CD4-positive, alpha-beta T cell (primary cell): ENCODE measurements around the gene MAN1B1. TPM values are rescaled to one million over a fixed set of nuclear protein-coding genes. Genes with fewer than 3 reads are reported as not detected.

ENCODE experiments used
- ATAC-seq: fragments of 200-7000 bp; cut with Tn5 transposase; one replicate; pipeline ENCODE4 v1.10.0; 2022; ENCODE audit warnings: mild to moderate bottlenecking; ENCODE audit not compliant: poor library complexity
- CTCF ChIA-PET: fragments of 350-600 bp; sonication (Branson Sonifier 250); formaldehyde crosslinking; loops from one replicate; lab custom pipeline; 2021; ENCODE audit warnings: antibody characterized with exemption, inconsistent platforms; lab: Charles Lee
- POLR2A ChIA-PET: fragments of 350-600 bp; sonication (Branson Sonifier 250); formaldehyde crosslinking; loops from one replicate; lab custom pipeline; 2021; ENCODE audit warnings: antibody characterized with exemption, inconsistent platforms; lab: Charles Lee
- DNase-seq, 14 experiments: peaks; one replicate each; pipeline ENCODE4 v3.0.0-alpha.2; 2013 to 2020; ENCODE audit warnings: mixed read lengths in 2 of 14
- H3K27ac ChIP-seq, 2 donors: one replicate each; pipeline versions ENCODE4 v1.5.1 to v1.7.0; 2013; ENCODE audit warnings: low read length in 2 of 2, low read depth in 1 of 2, mild to moderate bottlenecking in 1 of 2
- H3K27me3 ChIP-seq, 2 experiments: 1 replicate in 1 of 2; 2 replicates in 1 of 2; pipeline versions ENCODE4 v1.6.1 to v1.7.0; 2013; ENCODE audit warnings: low read length in 2 of 2, control low read depth in 1 of 2, mild to moderate bottlenecking in 1 of 2, moderate library complexity in 1 of 2; ENCODE audit not compliant: insufficient read depth in 2 of 2, control insufficient read depth in 1 of 2
- H3K36me3 ChIP-seq: one replicate; pipeline ENCODE4 v1.6.1; 2013; ENCODE audit warnings: low read length, control low read depth; ENCODE audit not compliant: insufficient read depth
- H3K4me1 ChIP-seq: one replicate; pipeline ENCODE4 v1.6.1; 2013; ENCODE audit warnings: low read length, control low read depth; ENCODE audit not compliant: insufficient read depth
- H3K4me3 ChIP-seq: one replicate; pipeline ENCODE4 v1.5.1; 2013; ENCODE audit warnings: mild to moderate bottlenecking, low read length, moderate library complexity
- H3K9me3 ChIP-seq, 2 experiments: 1 replicate in 1 of 2; 2 replicates in 1 of 2; pipeline versions ENCODE4 v1.6.1 to v1.7.0; 2013; ENCODE audit warnings: low read length in 2 of 2, mild to moderate bottlenecking in 2 of 2, control low read depth in 1 of 2, moderate library complexity in 1 of 2; ENCODE audit not compliant: control insufficient read depth in 1 of 2, insufficient read depth in 1 of 2
- H3K27ac Mint-ChIP-seq: one replicate; pipeline ENCODE4 v1.8.0; 2020; ENCODE audit warnings: mixed read lengths
- H3K27me3 Mint-ChIP-seq: one replicate; pipeline ENCODE4 v1.8.0; 2021; ENCODE audit warnings: mixed read lengths
- H3K36me3 Mint-ChIP-seq: one replicate; pipeline ENCODE4 v1.8.0; 2021; ENCODE audit warnings: low read depth, mixed read lengths
- H3K4me1 Mint-ChIP-seq: one replicate; pipeline ENCODE4 v1.8.0; 2021; ENCODE audit warnings: low read depth, mixed read lengths
- H3K4me3 Mint-ChIP-seq: one replicate; pipeline ENCODE4 v1.8.0; 2020; ENCODE audit warnings: mild to moderate bottlenecking, mixed read lengths
- H3K9me3 Mint-ChIP-seq: one replicate; pipeline ENCODE4 v1.8.0; 2020; ENCODE audit warnings: mixed read lengths
- CTCF ChIP-seq: fragments of 200-600 bp; IDR thresholded peaks from one replicate; pipeline ENCODE4 v1.8.0; 2022; ENCODE audit warnings: antibody characterized with exemption, mild to moderate bottlenecking
- intact Hi-C, 2 experiments: fragments of 100-400 bp; cut with DNase I in 1 of 2; cut with micrococcal nuclease in 1 of 2; formaldehyde crosslinking; loops; one replicate each; pipeline versions ENCODE4 v1.15.1 to v1.9.0; 2023 to 2025; cut with DNase I, micrococcal nuclease
- total RNA-seq, 174 experiments: library from RNA in 2 of 174; stranded (reverse) in 2 of 174; gene quantifications; one replicate each; pipeline ENCODE4 v1.2.3 and lab custom pipeline; 2021 to 2026

The MAN1B1 gene
- total RNA-seq, 2 experiments from 2014 or later = 60.9 to 66.9 TPM

DNA sequence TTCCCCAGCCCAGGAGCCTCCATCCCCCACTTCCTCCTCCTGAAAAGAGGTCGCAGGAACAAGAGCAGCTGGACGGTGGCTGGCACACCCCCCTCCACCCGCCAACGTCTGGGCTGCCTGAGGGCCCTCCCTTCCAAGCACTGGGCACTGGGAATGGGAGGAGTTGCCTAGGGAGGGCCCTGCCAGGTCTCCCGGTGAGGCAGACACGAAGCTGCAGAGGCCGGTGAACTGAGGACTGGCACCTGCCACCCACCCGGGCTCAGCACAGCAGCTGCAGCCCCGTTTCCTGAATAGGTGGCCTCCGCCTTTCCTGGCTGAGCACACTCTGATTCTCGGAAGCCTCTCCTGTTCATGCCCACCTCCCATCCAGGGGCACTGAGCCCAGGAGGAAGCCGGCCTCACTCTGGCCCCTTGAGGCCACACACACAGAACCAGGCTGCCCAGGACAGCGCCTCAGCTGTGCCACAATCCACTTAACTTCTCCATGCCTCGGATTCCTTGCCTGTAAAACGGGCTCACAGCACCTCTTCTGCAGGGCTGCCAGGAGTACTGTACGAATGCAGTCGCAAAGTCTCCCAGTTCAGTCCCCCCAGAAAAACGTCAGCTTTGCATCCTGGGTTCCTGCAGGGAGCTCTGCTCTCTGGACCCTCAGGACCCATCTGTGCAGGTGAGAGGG is 42.1 kb upstream of the MAN1B1 start:
- H3K4me3 Mint-ChIP-seq = peak overlapping the region; percentile 51
- no peak for TF ChIP-seq CTCF
- Histone ChIP-seq H3K4me3 (peak overlapping the region; percentile 47), H3K9me3 (peaks cover 0 to 37% of the 10 kb centered on the region in 2 experiments), H3K36me3 (no peaks in the 10 kb centered on the region), H3K27me3 (peaks cover 52 to 53% of the 10 kb centered on the region in 2 experiments), H3K27ac (no peak overlapping the region), H3K4me1 (peaks cover 41% of the 10 kb centered on the region)
- H3K27ac Mint-ChIP-seq = no peak overlapping the region
- H3K4me1 Mint-ChIP-seq = no peaks in the 10 kb centered on the region
- CTCF ChIA-PET = interaction anchor here (1.3 to 2.2 kb wide), 3 partner anchors 10 to 19 kb away, joined by 4 to 6 read pairs (median 5); no protein-coding TSS in a partner anchor
- no peak for ATAC-seq
- DNase-seq = no peak
- H3K27me3 Mint-ChIP-seq = peaks cover 31% of the 10 kb centered on the region
- no peaks in the 10 kb centered on the region for H3K9me3 Mint-ChIP-seq
- POLR2A ChIA-PET = interaction anchor here (0.6 kb wide), 1 partner anchor 316 kb away, joined by 3 read pairs; no protein-coding TSS in a partner anchor
- intact Hi-C loops = loop anchor here in 1 of 2 experiments (5.0 kb wide), 1 partner anchor 183 kb away; the partner anchor contains the start of genes CYSRT1 and RNF224
- H3K36me3 Mint-ChIP-seq = no peaks in the 10 kb centered on the region

GRCh38 chr9:137045294-137046087 is 41.3 kb upstream of the MAN1B1 start:
- peak overlapping the region; percentile 51 for H3K4me3 Mint-ChIP-seq
- Histone ChIP-seq H3K27me3 (peaks cover 60 to 61% of the 10 kb centered on the region in 2 experiments), H3K9me3 (peaks cover 0 to 46% of the 10 kb centered on the region in 2 experiments), H3K4me1 (peaks cover 44% of the 10 kb centered on the region), H3K27ac (no peak overlapping the region), H3K36me3 (no peaks in the 10 kb centered on the region), H3K4me3 (peak overlapping the region; percentile 55)
- H3K27ac Mint-ChIP-seq = no peak overlapping the region
- no peaks in the 10 kb centered on the region for H3K9me3 Mint-ChIP-seq
- no peak for TF ChIP-seq CTCF
- no peak for ATAC-seq
- peak in 1 of 14 experiments; percentile 43 for DNase-seq
- H3K27me3 Mint-ChIP-seq = peaks cover 40% of the 10 kb centered on the region
- intact Hi-C loops = loop anchor here (1.0 to 5.0 kb wide), 3 partner anchors 19 to 182 kb away; partner anchors contain the start of genes RNF224 (in 2 of the 2) and CYSRT1 (in 1 of the 2)
- POLR2A ChIA-PET = no interaction called here
- H3K36me3 Mint-ChIP-seq = no peaks in the 10 kb centered on the region
- H3K4me1 Mint-ChIP-seq = no peaks in the 10 kb centered on the region
- CTCF ChIA-PET = interaction anchor here (1.2 to 2.2 kb wide), 5 partner anchors 10 to 73 kb away, joined by 3 to 19 read pairs (median 5); no protein-coding TSS in a partner anchor
